ENCODE measurements around the gene TFIP11.
"Not testable (repeated sequence)": the region's sequence is repeated elsewhere in the genome, so short reads cannot be mapped to it uniquely, and the experiment has no call there.

Gene TFIP11

GRCh38 chr22:26541167-26541819, 29.0 kb upstream of the TFIP11 start:
- in situ Hi-C loops (cut with HindIII; ENCODE audit: low sequenced_read_pairs) = no loop called here

GRCh38 chr22:26540119-26540518, 27.8 kb upstream of the TFIP11 start:
- in situ Hi-C loops (cut with HindIII; ENCODE audit: low sequenced_read_pairs) = no loop called here

GRCh38 chr22:26536762-26537134, 24.5 kb upstream of the TFIP11 start:
- in situ Hi-C loops (cut with HindIII; ENCODE audit: low sequenced_read_pairs) = no loop called here

DNA sequence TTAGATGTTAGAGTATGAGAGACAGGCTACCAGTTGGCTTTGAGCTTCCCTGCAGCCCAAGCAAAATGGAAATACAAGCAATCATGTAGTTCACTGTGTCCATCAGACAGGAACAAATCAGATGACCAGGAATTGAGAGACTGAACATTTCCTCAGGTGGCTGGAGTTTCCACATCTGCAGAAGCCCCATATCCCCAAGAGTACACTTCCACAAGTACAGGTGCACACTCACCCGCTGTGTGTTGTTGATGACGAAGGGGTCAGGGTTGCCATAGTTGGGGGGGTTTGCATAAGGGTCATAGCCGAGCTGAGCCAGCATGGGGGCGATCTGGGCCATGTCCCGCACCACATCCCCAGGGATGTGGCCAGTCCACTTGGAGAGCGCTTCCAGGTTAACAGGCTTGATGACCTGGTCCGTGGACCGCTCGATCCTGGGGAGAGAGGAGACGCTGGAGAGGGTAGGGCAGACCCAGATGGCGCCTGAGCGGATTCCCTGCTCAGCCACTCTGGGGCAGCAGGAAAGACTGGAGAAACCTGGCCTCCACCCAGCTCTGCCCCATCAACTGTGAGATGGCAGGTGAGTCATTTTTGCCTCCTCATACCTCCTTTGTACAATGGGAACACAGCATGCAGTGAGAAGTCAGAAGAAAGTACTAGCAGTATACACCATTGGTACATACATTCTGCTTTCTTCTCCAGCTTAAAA, 23.9 kb upstream of the TFIP11 start:
- in situ Hi-C loops (cut with HindIII; ENCODE audit: low sequenced_read_pairs) = no loop called here

- in situ Hi-C loops (cut with HindIII; ENCODE audit: low sequenced_read_pairs) = no loop called here
Observed at GRCh38 chr22:26535603-26535908, 23.3 kb upstream of the TFIP11 start.

DNA sequence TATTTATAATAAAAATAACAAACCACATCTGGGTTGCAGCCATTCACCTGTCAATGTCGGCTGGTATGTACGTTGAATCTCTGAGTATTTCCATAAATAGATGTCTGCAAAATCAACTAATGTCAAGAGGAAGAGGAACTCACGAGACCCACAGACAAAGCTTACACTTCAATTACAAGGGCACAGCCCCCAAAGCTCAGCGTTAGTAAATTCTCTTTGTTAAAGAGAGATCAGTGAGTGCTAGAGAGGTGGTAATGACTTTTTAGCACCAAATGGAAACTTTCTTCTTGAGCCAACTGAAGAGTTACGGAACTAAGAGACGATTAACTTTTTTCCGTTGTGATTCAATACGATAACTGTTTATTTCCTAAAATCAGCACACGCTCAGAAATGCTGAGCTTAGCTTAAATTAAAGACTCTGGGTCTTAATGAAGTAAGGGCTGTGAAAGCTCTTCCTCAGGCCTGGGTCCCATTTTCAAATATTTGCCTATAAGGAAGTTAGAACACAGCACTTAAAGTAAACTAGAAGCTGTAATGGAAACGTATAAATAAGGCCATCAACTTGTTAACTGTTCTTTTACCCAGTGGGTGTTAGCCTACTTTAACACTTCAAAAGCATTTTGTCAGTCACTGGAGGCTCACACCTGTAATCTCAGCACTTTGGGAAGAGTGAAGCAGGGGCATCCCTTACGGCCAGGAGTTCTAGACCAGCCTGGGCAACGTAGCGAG, 22.8 kb upstream of the TFIP11 start:
- in situ Hi-C loops (cut with HindIII; ENCODE audit: low sequenced_read_pairs) = no loop called here

DNA sequence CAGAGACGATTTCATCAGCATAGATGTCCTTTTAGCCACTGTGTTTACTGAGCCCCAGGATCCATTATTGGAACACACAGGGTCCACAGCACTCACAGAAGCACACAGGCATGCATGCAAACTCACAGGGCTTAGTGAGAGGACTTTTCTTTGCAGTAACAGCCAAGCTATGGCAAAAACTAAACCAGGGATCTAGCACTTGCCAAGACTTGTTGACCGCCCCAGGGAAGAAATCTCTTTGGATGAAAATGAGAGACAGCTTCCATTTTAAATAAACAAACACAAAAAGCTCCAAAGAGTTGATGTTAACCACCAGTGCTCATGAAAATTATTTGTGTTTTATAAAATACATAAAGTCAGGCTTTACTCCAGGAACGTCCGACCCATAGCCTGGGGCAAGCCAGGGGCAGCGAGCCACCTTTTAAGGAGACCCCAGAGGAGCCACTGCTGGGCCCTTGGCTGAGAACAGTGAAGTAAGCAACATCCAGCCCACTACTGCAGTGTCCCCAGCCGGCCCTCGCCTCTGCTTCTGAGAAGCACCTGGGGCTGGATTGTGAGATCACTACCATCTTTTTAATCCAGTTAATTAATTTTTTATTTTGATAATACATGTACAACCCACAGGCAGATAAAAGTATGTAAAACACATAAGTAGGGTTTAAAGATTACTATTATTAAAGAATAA, 22.0 kb upstream of the TFIP11 start:
- in situ Hi-C loops (cut with HindIII; ENCODE audit: low sequenced_read_pairs) = no loop called here

- in situ Hi-C loops (cut with HindIII; ENCODE audit: low sequenced_read_pairs) = no loop called here
Observed at GRCh38 chr22:26529345-26529744, 17.1 kb upstream of the TFIP11 start.

GRCh38 chr22:26528518-26528917, 16.2 kb upstream of the TFIP11 start:
- in situ Hi-C loops (cut with HindIII; ENCODE audit: low sequenced_read_pairs) = not testable (repeated sequence)

DNA sequence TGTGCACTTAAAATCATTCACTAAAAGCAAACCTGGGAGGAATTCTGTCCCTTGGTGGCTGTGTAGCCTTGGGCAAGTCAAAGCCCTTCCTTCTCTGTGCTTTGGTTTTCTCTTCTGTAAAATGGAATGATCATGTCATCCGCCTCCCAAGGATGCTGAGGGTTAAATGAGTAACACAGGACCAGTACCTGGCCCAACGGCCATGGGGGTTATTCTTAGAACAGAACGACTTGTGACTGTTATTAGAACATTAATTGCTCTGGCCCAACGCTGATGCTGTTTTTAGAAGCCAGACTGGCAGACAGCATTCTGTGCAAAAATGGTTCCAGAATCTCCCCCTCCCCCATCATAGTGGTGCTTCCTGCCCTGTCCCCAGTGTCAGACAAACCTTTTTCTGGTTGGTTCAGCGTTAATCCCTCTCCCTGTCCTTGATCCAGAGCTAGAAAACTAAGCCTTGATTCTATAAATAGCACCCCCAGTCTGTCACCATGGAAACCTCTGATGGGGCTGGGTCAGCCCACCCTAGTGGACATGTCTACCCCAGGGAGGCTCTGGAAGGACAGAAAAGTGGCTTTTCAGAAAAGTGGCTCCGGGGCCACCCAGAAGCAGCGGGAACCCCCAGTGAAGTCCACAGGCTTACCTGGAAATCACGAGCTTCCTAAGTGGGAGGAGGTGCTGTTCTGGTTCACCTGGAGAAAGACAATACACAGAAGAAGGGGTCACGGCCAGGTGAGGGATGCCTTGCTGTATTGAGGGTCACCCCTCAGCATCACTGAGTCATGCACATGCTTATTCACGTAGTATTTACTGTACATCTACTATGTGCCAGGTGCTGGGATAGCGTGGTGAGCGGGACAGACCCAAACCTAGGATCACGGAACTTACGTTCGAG, 15.5 kb upstream of the TFIP11 start:
- in situ Hi-C loops (cut with HindIII; ENCODE audit: low sequenced_read_pairs) = no loop called here

DNA sequence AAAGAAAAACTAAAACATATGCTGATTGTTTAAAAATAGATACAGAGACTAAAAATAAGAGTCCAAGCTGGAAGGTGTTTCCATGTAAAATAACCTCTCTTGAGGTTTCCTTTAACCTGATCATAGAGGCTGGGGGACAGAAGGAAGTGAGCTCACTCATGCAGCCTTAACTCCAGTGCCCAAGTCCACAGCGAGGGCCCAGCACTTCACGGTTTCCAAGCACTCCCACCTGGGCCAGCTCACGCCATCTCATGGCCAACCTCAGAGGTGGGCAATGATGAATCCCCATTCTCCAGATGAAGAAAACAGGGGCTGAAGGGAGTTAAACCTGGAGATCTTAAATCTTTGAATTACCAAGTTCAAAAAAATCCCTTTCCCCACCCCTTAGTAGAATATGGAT, 14.9 kb upstream of the TFIP11 start:
- in situ Hi-C loops (cut with HindIII; ENCODE audit: low sequenced_read_pairs) = no loop called here

DNA sequence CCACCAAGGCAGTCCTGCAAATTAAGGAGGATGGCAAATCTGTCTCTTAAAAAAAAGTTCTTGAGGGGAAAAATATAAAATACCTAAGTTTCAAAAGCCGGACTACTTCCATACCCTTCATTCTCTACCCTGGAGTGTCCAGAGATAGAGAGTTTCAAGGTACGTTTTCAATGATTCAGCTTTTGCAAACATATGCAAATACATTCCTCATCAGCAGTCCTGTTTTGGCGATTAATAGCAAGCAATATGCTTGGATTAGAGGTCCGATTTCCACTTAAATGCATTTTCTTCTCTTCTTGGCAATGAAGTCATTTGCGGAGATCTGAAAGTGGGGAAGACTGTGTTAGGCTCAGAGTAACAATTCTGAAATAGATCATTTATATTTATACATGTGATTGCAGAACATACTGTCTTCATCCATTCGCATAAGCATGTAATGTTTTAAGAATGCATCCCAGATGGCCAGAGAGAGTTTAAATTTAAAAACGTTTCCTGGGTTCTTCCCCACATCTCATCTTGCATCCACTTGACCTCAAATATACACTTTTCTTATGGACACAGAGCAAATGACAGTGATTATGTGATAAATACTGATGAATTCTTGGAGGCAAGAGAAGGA, 13.8 kb upstream of the TFIP11 start:
- in situ Hi-C loops (cut with HindIII; ENCODE audit: low sequenced_read_pairs) = no loop called here

- in situ Hi-C loops (cut with HindIII; ENCODE audit: low sequenced_read_pairs) = no loop called here
Observed at GRCh38 chr22:26524870-26525269, 12.6 kb upstream of the TFIP11 start.

DNA sequence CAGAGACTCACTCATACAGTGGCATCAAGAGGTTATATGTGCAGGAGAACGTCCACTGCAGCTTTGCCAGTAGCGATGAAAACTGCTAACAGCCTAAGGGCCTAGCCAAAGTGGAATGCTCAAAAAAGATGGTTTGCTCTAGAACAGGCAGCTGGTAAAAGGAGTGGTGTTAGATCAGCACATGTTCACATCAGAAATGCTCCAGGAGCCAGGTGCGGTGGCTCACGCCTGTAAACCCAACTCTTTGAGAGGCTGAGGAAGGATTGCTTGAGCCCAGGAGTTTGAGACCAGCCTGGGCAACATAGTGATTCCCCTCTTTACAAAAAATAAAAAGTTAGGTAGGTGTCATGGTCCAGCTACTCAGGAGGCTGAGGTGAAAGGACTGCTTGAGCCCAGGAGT, 10.3 kb upstream of the TFIP11 start:
- in situ Hi-C loops (cut with HindIII; ENCODE audit: low sequenced_read_pairs) = no loop called here

DNA sequence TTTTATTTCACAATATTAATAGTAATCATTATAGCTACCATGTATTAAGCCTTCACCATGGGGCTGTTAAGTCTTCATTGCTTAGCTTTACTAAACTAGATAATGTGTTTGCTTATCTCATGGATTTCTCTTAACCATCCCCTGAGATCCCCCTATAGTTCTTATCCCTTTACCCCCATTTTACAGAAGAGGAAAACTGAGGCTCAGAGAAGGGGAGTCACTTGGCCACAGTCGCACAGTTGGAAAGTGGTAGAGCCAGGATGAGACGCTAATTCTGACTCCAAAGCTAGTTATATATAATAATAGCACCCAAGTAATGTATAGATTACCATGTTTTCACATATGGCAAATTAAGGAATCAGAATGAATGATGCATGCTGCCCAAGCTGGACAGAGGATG, 9.7 kb upstream of the TFIP11 start:
- in situ Hi-C loops (cut with HindIII; ENCODE audit: low sequenced_read_pairs) = no loop called here

- in situ Hi-C loops (cut with HindIII; ENCODE audit: low sequenced_read_pairs) = no loop called here
Observed at GRCh38 chr22:26517429-26517828, 5.2 kb upstream of the TFIP11 start.

DNA sequence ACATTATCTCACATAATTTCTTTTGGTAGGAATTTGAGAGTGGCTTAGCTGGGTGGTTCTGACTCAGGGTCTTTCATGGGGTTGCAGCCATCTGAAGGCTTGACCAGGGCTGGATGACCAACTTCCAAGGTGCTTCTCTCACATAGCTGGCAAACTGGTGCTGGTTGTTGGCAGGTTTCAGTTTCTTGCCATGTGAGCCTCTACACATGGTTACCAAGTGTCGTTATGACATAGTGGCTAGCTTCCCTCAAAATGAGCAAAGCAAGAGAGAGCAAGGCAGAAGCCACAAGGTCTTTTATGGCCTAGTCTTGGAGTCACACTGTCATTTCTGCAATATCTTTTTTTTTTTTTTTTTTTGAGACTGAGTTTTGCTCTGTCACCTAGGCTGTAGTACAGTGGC, 4.2 kb upstream of the TFIP11 start:
- in situ Hi-C loops (cut with HindIII; ENCODE audit: low sequenced_read_pairs) = no loop called here

DNA sequence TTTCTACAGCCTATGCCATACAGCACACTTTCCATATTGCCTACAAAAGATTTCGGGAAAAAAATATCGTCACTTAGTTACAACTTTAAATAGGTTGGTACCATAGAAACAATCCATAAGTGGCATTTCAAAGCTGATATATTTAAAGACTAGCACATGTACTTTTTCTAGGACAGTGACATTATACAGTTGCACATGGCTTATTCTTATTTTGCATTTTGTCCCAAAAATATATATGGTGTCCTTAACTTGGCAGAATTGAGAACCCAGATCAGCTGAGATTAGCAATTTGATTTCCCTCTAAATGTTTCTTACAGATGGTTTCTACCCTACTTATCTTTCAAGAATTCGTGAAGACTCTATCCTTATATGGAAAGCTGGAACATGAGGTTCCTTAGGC, 3.7 kb upstream of the TFIP11 start:
- in situ Hi-C loops (cut with HindIII; ENCODE audit: low sequenced_read_pairs) = no loop called here

GRCh38 chr22:26514419-26515161, 2.3 kb upstream of the TFIP11 start:
- in situ Hi-C loops (cut with HindIII; ENCODE audit: low sequenced_read_pairs) = no loop called here

DNA sequence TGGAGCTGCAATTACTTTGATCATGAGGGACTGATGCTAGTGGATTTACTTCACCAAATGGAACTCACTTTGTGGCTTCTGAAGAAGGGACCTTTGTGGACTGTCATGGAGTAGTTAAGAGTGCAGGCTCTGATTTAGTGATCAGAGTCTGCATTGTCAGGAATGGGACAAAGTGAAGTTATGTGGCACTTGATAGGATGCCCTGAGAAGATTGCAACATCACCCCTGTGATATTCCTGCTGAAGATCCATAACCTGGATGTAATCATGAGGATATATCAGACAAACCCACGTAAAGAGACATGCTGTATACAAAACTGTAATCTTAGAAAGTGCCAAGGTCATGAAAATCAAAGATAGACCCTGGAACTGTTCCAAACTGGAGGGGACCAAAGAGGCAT, 1.6 kb upstream of the TFIP11 start:
- in situ Hi-C loops (cut with HindIII; ENCODE audit: low sequenced_read_pairs) = no loop called here
